ENCODE measurements around the gene PJVK. TPM values are rescaled to one million over a fixed set of nuclear protein-coding genes. Genes with fewer than 3 reads are reported as not detected.

The PJVK gene
- total and polyA plus RNA-seq, 2 of the 13 experiments (the other 11 are each of a cell fraction or from before 2014, with no cell fraction given), result 1.2 to 2.6 TPM

DNA sequence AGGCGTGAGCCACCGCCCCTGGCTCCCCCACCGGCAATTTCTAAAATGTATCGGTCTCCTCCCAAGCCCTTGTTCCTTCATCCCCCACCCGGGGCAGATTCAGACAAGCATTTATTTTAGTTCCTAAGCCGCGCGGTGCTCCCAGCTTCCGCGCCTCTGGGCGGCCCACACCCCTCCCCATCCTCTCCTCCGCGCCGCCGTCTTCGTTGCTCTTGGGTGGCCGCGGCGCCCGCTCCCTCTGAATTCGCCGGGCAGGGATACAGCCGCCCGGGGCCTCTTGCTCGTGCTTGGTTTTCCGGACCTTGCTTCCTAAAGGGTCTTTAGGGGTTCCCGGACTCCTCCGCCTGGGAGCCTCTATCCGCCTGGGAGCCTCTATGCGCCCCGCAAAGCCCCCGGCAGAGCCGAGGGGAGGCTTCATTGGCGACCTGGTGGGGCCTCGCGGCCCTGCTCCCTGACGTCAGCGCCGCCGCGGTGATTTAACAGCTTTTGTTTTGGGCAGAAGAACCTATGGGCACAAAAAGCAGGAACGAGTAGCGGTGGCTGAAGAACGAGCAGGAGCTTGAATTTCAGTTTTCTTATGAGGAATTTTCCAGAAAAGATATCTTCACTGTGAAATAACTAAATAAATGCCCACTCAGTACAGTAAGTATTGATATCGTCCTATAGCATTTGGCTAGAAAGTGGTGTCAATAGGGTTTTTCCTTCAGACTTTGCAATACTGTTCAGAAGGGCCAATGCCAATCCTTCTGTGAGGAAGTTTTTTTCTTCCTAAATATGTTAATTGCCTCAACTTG lies 37.5 kb upstream of the PJVK start (continued):
- TF ChIP-seq, protein P1, sequence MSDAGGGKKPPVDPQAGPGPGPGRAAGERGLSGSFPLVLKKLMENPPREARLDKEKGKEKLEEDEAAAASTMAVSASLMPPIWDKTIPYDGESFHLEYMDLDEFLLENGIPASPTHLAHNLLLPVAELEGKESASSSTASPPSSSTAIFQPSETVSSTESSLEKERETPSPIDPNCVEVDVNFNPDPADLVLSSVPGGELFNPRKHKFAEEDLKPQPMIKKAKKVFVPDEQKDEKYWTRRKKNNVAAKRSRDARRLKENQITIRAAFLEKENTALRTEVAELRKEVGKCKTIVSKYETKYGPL (CRISPR knock-in tag; IDR thresholded peaks at IDR 0.05), result no peak
- TF ChIP-seq MYPOP (CRISPR knock-in tag; IDR thresholded peaks at IDR 0.05) (no peak), STAG1 (CRISPR knock-in tag; IDR thresholded peaks at IDR 0.05) (no peak), FIP1L1 (IDR thresholded peaks at IDR 0.05; ENCODE audit: borderline replicate concordance, insufficient read depth, low read depth, low read length) (no peak), PREB (CRISPR knock-in tag; IDR thresholded peaks at IDR 0.05) (no peak), NFATC3 (CRISPR knock-in tag; IDR thresholded peaks at IDR 0.05) (0 out of 2 replicates have a peak, but pooled peaks have one; percentile 22), ZNF547 (CRISPR knock-in tag; IDR thresholded peaks at IDR 0.05) (no peak; the same call in 1 of the 2 replicates), HNRNPL (IDR thresholded peaks at IDR 0.05; ENCODE audit: low read depth, low read length) (0 out of 2 replicates have a peak, but pooled peaks have one; percentile 36), KAT8 (CRISPR knock-in tag; IDR thresholded peaks at IDR 0.05) (no peak; the same call in 1 of the 2 replicates), CAMTA2 (CRISPR knock-in tag; IDR thresholded peaks at IDR 0.05; ENCODE audit: borderline replicate concordance) (no peak), ZNF510 (CRISPR knock-in tag; IDR thresholded peaks at IDR 0.05; ENCODE audit: low read depth) (no peak), SIN3B (IDR thresholded peaks at IDR 0.05; ENCODE audit: low read length) (no peak), THYN1 (CRISPR knock-in tag; IDR thresholded peaks at IDR 0.05; ENCODE audit: borderline replicate concordance, low read depth) (no peak), ETV6 (CRISPR knock-in tag; conservative IDR thresholded peaks at IDR 0.05) (no peak), HNRNPUL1 (IDR thresholded peaks at IDR 0.05; ENCODE audit: low read depth, low read length) (no peak), SP5 (CRISPR knock-in tag; IDR thresholded peaks at IDR 0.05; ENCODE audit: borderline replicate concordance, low read depth) (no peak), ATF7-NPFF (CRISPR knock-in tag; IDR thresholded peaks at IDR 0.05; ENCODE audit: low read depth) (no peak), HOXA5 (CRISPR knock-in tag; IDR thresholded peaks at IDR 0.05) (no peak), MXD4 (CRISPR knock-in tag; IDR thresholded peaks at IDR 0.05) (no peak), ZNF780A (CRISPR knock-in tag; IDR thresholded peaks at IDR 0.05) (no peak), ZNF382 (CRISPR knock-in tag; IDR thresholded peaks at IDR 0.05; ENCODE audit: borderline replicate concordance) (no peak), ZNF678 (CRISPR knock-in tag; IDR thresholded peaks at IDR 0.05) (0 out of 2 replicates have a peak, but pooled peaks have one; percentile 45), IRF2 (CRISPR knock-in tag; IDR thresholded peaks at IDR 0.05) (no peak), YEATS2 (CRISPR knock-in tag; IDR thresholded peaks at IDR 0.05; ENCODE audit: borderline replicate concordance) (no peak)
- TF ChIP-seq, protein P2, sequence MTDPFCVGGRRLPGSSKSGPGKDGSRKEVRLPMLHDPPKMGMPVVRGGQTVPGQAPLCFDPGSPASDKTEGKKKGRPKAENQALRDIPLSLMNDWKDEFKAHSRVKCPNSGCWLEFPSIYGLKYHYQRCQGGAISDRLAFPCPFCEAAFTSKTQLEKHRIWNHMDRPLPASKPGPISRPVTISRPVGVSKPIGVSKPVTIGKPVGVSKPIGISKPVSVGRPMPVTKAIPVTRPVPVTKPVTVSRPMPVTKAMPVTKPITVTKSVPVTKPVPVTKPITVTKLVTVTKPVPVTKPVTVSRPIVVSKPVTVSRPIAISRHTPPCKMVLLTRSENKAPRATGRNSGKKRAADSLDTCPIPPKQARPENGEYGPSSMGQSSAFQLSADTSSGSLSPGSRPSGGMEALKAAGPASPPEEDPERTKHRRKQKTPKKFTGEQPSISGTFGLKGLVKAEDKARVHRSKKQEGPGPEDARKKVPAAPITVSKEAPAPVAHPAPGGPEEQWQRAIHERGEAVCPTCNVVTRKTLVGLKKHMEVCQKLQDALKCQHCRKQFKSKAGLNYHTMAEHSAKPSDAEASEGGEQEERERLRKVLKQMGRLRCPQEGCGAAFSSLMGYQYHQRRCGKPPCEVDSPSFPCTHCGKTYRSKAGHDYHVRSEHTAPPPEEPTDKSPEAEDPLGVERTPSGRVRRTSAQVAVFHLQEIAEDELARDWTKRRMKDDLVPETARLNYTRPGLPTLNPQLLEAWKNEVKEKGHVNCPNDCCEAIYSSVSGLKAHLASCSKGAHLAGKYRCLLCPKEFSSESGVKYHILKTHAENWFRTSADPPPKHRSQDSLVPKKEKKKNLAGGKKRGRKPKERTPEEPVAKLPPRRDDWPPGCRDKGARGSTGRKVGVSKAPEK (CRISPR knock-in tag; IDR thresholded peaks at IDR 0.05; ENCODE audit: borderline replicate concordance), result no peak; the same call in 1 of the 2 replicates
